Nucleus accumbens (tissue), 56 donors: ENCODE data around the gene FBXO9.
A peak's percentile ranks its signal among the peaks of the same experiment; 100 is the strongest.
"Not testable (repeated sequence)": the region's sequence is repeated elsewhere in the genome, so short reads cannot be mapped to it uniquely, and the experiment has no call there.

Source experiments
- DNase-seq, 56 donors: peaks; one replicate each; lab custom pipeline; 2025; lab: John Stamatoyannopoulos, UW

The FBXO9 gene

DNA sequence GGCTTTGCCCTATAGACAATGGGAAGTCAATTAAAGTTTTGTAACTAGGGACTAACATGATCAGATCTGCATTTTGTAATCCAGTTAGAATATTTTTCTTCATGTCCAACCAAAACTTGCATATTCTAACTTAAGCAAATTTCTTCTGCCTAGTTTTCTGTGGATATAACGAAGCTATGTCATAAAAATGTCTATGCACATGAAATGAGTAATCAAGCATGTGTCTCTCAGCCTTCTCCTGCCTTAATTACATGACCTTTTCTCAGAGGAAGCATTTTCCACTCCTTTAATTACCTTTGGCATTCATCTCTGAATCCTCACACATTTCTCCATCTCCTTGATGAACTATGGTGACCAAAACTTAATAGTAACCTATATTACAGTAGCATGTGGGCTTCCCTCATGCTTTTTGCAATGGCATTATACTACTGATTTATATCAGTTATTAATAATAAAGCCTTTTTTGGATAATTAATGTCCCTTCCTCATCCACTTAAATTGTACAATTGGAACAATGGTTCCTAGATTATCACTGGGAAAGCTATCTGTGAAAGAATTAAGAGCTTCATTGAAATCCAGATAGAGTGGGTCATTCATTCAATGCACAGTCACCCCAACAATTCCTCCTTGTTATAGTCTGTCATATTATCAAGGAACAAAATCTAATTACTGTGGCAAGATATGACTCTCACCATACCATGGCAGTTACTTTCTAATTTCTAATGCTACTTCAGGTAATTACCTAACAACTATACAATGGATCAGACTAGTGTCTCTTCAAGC lies 19.1 kb upstream of the FBXO9 start:
- no peak for DNase-seq

DNA sequence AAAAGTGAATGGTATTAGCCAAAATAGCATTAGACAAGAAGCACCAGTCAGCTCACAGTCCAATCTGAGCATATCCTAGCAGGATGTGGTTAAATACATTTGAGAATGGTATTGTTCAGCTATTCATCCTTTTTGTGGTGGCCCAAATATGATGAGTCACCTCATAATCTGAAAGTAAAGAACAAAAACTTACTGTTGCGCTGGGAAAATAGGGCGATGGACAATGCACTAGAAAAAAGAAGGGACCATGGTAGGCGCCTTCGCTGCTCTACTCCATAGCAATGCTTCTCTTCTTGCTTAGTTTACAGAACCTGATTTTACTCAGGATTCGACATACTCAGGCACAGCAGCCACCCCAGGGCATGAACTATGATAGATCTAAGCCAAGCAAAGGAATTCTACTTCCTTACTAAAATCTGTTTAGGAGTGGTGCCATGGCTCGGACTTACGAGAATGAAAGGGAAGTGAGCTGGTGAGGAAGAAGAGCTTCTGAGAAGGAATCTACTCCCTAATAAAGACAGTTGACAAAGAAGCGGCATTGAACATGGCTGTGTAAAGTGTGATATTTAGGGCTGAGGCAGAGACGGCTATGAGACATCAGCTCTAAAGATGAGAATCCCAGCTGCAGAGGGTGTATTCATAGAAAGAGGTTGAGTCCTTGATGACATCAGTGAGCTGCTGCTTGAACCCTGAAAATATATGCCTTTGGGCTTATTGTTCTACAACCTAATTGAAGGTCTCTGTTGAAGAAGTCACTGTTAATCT lies 16.6 kb upstream of the FBXO9 start:
- peak in 1 of 56 donors; percentile 20 for DNase-seq

DNA sequence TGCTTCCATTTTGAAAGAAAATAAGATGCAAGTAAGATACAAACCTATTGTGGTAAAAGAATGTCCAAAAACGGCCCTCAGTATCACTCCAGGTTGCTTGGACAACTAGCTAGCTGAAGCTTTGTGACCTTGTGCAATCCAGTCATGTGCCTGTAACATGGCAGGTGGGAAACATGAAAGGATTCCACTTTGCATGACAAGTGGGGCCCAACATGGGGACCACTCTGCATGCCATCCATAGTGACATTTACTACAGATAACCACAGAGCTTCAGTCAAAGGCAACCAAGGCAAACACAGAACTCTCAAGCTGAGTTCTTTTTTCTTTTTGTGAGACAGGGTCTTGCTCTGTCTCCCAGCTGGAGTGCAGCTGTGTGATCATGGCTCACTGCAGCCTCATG lies 15.8 kb upstream of the FBXO9 start:
- DNase-seq: no peak

DNA sequence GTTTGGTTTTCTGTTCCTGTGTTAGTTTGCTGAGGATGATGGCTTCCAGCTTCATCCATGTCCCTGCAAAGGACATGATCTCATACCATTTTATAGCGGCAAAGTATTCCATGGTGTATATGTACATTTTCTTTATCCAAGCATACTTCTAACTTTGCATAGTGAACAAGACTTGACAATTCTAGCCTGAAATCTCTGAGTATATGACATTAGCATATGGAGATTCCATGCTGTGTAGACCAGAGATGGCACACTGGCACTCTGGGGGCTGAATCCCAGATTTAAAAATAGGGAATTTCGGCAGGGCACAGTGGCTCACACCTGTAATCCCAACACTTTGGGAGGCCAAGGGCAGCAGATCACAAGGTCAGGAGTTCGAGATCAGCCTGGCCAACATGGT lies 13.1 kb upstream of the FBXO9 start:
- DNase-seq: not testable (repeated sequence)

DNA sequence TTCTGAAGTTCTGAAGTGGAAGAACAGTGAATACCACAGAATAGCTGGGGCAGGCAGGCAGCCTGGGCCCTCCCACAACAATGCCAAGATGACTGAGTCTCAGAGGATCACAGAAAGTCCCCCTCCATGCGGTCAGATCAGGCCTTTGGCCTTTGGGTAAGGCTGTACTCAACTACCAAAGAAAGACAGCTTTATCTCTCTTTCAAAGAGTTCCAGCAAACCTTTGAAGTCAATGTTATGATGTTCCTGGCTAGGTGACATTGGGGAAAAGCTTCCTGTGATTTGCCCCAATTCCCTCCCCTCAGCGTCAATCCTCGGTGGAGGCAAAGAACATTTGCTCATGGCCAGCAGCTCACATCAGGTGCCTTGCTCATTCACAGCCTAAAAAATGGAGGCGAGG lies 10.7 kb upstream of the FBXO9 start:
- DNase-seq: no peak

DNA sequence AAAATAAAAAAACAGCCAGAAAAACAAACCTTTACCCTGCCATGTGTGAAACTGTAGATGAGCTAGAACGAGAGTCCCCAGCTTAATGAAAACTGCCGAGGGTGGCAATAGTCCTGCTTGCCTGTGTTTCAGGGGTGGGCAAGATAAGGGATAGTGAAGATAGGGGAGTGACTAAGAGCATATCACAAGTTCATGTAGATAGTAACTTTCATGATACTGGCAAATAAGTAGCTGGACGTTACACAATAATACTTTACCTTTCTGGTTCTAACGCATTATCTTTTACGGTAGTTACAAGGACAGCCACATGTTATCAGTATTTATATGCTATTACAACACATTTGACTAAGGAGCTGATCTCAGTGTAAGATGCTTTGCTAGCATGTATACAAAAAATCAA lies 9.3 kb upstream of the FBXO9 start:
- no peak for DNase-seq

DNA sequence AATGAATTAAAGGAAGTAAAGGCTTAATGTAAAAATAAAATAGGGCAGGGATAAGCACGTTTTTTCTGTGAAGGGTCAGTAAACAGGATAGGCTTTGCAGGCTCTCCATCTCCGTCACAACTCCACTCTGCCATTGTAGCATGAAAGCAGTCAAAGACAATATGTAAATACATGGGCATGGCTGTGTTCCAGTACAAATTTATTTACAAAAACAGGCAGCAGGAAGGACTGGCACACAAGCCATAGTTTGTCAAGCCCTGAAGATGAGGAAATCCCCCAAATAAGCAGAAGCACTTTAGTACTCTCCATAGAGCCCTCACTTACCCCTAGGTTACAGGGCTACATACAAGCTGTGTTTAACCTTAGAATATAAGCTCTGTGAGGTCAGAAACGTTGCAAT lies 8.9 kb upstream of the FBXO9 start:
- no peak for DNase-seq

DNA sequence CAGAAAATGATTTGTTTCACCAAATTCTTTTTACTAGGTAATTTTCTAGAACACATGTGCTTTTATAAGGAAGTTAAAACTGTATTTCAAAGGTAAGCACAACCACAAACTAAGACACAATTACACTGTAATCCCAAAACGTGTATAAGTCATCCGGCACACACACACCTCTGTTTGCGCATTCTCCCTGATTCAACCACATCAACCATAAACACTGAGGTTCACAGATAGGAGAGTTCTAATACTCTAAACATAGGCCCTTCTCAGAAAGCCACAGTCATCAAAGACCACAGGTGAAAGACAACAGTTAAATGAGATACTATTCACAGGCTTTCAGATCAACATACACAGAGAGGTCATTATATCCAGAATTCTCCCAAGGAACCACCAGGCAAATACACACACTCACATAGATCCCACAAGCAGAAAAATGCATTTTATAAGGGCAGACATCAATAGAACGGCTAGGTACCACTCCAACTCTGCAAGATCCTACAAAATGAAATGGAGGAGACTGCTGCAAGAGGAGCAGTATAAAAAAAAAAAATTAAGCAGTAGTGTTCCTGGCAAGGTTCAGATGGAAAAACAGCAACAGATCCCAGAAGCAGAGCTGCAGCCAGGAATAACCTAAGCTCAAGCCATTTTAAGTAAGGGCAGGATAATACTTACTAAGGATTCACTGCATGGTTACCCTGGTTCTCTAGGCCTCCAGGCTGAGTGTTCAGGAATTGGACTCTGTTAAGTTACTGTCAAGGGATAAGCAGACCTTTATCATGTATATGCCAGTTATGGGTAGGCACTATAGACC lies 6.6 kb upstream of the FBXO9 start:
- DNase-seq: no peak

DNA sequence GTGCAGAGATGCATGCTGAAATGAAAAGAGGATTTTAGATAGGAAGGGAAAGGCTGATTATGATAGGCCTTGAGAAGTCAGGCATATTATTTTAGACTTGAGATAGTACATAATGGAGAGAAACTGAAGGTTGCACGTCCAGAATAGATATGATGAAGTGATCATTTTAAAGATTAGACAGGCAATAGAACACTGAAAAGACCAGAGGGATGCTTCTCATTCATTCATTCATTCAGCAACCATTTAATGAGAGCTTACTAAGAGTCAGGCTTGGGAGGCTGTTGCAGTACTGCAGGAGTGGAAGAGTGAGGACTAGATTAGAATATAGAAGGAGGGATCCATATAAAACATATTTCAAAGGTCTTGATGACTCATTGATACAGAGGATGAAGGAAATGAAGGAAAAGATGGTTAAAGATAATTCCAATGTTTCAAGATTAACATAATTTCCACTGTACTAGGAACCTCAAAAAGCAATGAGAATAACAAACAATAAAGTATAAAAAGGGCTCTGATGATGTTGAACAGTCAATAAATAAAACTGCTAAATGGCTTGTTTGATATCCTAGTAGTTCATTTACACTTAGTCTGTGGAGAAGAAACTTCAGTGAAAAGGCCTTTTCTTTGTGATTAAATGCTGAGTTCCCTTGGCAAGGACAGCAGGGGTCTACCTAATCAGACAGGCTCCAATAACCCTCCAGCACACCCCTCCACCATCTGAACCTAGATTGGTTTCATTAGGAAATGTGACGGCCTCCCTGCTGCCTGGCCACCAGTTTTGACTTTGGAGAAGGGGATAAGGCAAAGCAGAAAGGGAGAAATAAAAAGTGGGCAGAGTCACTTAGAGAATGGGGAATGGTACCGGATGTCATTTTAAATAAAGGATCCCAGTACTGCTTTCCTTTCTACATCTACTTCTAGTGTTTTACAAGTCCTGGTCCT lies 5.3 kb upstream of the FBXO9 start:
- DNase-seq: no peak

DNA sequence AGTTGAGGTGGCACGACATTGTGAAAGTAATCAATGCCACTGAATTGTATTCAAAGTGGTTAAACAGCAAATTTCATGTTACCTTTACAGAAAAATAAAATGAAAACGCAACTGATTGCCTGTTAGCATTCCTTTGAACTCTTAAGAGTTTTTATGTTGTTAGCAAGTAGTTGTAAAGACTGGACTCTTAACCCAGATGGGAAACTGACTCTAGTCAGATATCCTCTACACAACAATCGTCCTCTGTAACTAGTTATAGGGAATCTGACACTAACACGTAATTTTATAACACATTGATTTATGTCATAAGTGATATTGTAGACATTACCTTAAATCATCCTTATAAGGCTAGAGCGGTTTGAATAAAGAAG lies 3.0 kb upstream of the FBXO9 start:
- DNase-seq: no peak

DNA sequence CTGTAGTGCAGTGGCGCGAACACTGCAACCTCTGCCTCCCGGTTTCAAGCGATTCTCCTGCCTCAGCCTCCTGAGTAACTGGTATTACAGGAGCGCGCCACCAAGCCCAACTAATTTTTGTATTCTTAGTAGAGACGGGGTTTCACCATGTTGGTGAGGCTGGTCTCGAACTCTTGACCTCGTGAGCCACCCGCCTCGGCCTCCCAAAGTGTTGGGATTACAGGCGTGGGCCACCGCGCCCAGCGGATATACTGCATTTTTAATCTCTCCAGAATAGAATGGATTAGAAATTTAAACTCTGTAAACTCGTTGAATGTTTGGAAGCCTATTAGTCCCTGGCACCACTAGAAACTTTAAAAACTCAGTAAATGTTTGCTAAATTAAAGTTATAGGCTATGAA lies 949 bp upstream of the FBXO9 start:
- DNase-seq: not testable (repeated sequence)

DNA sequence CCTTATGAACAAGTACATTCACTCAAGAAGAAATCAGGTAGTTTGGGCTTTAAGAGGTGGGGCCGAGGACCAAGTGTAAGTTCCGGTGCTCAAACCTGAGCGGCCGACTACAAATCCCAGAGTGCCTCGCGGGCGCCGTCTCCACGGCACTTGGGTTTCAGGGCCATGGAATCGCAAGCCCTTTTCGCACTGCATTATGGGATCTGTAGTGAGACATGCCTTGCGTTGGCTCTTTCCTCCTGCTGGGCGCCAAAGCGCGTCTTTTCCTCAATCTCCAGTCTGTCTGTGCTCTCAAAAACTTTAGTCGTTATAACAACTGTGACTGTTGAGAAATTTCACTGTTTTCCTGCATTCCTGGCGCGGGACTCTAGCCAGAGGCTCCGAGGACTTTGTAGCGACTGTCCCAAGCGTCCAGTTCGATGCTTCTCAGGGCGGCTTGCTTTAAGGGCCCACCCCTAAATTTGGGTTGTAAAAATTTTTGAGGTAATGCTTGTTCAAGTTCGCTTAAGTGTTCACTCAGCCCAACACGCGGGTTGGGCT lies 408 bp upstream of the FBXO9 start:
- peak; percentile 76 to 99 (median 94) for DNase-seq

DNA sequence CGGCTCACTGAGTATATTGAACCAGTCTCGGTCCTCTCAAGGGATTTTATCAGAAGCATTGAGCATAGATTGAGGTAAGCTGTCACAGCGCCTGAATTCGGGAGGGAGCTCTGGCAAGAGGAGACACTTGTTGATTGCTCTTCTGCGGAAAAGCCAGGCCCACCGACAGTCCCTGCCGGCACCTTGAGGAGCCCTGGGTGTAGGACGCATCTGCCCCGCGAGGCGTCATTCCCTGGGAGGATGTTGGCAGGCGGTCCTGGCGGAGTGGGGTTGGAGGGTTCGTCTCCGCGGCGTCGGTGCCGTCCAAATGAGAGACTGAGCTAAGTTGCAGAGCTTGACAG lies 843 bp downstream of the FBXO9 start:
- DNase-seq: peak in 33 of 56 donors; percentile 4 to 71 (median 50)

DNA sequence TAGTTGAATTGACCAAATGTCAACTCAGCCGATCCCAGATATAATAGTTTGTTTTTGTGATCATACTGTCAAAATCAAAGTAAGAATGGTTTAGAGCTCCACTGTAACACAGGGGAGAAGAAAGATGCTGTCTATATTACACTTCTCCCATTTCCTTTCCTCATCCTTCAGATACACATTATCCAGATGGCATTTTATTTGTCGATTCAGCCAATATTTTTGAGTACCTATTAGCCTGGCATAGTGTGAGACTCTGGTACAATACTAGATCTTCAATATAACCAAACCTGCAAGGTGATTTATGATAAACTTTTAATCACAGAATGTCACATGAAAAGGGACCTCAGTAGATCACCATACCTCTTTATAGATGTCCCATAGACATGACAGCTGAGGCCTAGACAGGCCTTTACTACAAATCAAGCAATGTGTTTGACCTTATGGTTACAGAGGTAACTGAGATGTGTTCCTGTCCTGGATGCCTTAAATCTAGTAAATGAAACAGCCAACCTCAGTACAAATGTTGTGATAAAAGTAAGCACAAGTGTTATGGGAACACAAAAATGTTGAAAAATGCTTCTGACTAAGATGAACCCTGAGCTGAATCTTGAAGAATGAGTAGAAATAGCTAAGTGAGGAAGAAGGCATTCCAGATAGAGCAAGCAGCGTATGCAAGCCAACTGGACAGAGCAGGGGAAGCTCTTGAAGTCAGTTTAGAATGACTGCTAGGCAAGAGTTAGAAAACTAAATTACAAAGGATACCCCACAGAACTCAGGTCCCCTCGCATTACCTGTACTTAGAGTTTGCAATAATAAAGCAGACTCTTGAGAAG lies 1.9 kb downstream of the FBXO9 start:
- DNase-seq: no peak

DNA sequence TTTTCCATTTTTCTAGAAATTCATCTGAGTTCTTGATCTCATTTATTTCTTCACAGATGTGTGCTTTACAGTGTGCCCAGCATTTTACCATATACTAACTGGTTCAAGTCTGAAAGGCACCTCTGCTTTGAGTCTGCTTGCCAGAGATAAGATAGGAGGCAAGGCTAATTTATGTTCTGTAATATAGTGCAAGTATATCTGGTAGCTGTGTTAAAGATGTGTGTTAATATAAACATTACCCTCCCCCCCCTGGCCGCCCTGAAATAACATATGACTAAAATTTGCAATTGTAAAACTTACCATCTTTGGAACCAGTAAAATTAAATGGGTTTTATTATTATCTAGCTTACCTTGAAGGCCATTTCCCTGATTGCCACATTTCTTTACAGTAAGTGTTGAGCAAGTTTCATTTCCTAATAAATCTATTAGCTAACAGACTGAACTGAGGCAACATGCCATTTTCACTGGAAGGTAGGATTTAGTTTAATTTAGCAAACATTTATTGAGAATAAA lies 2.7 kb downstream of the FBXO9 start:
- no peak for DNase-seq

DNA sequence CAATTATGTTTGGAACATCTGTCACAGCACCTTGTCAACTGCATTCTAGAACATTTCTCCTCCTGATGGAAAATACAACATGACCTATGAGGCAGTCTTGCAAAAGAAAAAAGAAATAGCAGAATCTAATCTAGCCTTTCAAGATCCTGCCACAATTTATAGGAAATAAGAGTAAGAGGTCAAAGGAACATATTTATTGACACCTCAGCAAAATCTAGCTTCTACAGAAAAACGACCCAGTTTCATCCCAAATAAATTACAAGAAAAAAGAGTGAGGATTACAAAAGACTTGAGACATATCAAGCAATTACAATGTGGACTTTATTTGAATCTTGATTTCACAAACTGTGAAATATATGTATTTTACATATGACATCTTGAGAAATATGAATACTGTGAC lies 4.2 kb downstream of the FBXO9 start:
- DNase-seq: no peak

DNA sequence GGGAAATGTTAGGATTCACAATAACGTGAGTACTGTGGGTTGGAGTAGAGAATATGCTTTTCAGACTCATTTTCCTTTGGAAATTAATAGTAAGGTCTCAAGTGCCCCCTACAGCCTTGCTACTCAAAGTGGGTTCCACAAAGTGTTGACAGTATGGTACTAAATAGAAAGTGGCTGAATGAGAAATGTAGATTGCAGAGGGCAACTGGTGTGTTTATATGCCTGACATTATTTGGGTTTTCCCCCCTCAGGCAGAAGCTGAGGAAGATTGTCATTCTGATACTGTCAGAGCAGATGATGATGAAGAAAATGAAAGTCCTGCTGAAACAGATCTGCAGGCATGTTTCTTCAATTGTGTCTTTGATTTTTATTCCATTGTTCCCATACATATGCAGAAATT lies 5.6 kb downstream of the FBXO9 start:
- no peak for DNase-seq

DNA sequence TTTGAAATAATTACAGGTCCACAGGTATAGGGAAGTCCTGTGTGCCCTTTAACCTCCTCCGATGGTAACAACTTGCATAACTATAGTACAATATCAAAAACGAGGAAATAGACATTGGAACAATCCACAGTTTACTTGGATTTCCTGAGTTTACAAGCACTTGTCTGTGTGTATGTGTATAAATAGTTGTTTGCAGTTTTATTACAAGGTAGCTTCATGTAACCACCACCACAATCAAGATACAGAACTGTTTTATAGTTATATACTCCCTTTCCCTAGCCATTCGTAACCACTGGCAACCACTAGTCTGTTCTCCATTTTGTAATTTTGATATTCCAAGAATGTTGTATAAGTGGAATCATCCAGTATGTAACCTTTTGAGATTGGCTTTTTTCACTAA lies 9.1 kb downstream of the FBXO9 start:
- no peak for DNase-seq

DNA sequence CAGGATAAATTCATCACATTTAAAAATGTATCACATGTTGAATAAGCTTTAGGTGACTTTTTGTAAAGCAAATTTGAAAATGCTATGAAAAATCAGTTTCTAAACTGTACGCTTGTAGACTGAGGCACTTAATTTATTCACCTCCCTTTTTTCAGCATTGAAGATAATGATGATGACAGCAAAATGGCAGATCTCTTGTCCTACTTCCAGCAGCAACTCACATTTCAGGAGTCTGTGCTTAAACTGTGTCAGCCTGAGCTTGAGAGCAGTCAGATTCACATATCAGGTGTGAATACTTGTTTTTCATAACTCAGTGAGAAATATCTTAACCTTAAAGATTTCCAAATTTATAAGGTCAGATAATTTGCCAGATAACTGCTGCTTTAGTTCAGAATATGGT lies 15.6 kb downstream of the FBXO9 start:
- no peak for DNase-seq
